Astrocyte of the spinal cord (primary cell): ENCODE data around the gene LDLR.

Source experiments
- DNase-seq: peaks from one replicate; pipeline ENCODE4 v3.0.0; 2011; ENCODE audit warnings: low read depth, low spot score
- H3K4me3 ChIP-seq: 2 replicates; pipeline ENCODE4 v1.5.1; 2011; ENCODE audit warnings: low read depth, mild to moderate bottlenecking, low read length, moderate library complexity
- CTCF ChIP-seq: IDR thresholded peaks from 2 replicates; pipeline ENCODE4 v1.5.1; 2012; ENCODE audit warnings: low read depth, mild to moderate bottlenecking, low read length, inconsistent platforms
- in situ Hi-C: cut with HindIII; loops from 2 replicates; pipeline ENCODE4 v1.10.0; 2017; ENCODE audit warnings: low sequenced_read_pairs

Gene LDLR

GRCh38 chr19:11125994-11126685, 36.9 kb downstream of the LDLR start:
- in situ Hi-C loops, result no loop called here
- DNase-seq, result peak; percentile 56
- TF ChIP-seq CTCF, result peak; percentile 83
- no peak overlapping the region for H3K4me3 ChIP-seq

- TF ChIP-seq CTCF, result no peak
- DNase-seq, result no peak
- in situ Hi-C loops, result no loop called here
- H3K4me3 ChIP-seq, result no peak overlapping the region
Observed at GRCh38 chr19:11127905-11128304, 38.6 kb downstream of the LDLR start.

- peak; percentile 93 for TF ChIP-seq CTCF
- in situ Hi-C loops, result no loop called here
- peak; percentile 58 for DNase-seq
- H3K4me3 ChIP-seq, result no peak overlapping the region
Observed at GRCh38 chr19:11130824-11131455, 41.7 kb downstream of the LDLR start.

- in situ Hi-C loops, result no loop called here
- no peak for TF ChIP-seq CTCF
- H3K4me3 ChIP-seq, result no peak overlapping the region
- DNase-seq, result no peak
Observed at GRCh38 chr19:11131471-11131870, 42.2 kb downstream of the LDLR start.

GRCh38 chr19:11136400-11137101, 47.3 kb downstream of the LDLR start:
- no peak for TF ChIP-seq CTCF
- H3K4me3 ChIP-seq, result no peak overlapping the region
- DNase-seq, result no peak
- in situ Hi-C loops, result no loop called here

- in situ Hi-C loops, result no loop called here
- peak; percentile 89 for DNase-seq
- no peak overlapping the region for H3K4me3 ChIP-seq
- TF ChIP-seq CTCF, result peak; percentile 82
Observed at GRCh38 chr19:11137542-11138384, 48.5 kb downstream of the LDLR start.
